RWPE1 (cell line): ENCODE results near the gene LAMA4.

Experiments used
- CTCF ChIA-PET: fragments of 350-600 bp; sonication (Branson Sonifier 250); formaldehyde crosslinking; extraction: SDS; loops from one replicate; lab custom pipeline; 2021; lab: Yijun Ruan, JAX
- POLR2A ChIA-PET: fragments of 400-600 bp; formaldehyde crosslinking; extraction: SDS; loops from one replicate; lab custom pipeline; 2020; ENCODE audit warnings: antibody characterized with exemption; ENCODE audit not compliant: low non-redundant PET; lab: Yijun Ruan, JAX
- DNase-seq: peaks from one replicate; pipeline ENCODE4 v3.0.0; 2012; ENCODE audit warnings: low spot score
- H3K27ac ChIP-seq: fragments of 450-650 bp; 2 replicates; pipeline ENCODE4 v1.5.1; 2017
- TF ChIP-seq, protein P1 (sequence below): fragments of 450-650 bp; conservative IDR thresholded peaks from 2 replicates; pipeline ENCODE4 v1.5.1; 2017; ENCODE audit warnings: low read depth, mild to moderate bottlenecking

The LAMA4 gene

GRCh38 chr6:112066606-112067005 is 187.8 kb downstream of the LAMA4 start:
- TF ChIP-seq, protein P1, sequence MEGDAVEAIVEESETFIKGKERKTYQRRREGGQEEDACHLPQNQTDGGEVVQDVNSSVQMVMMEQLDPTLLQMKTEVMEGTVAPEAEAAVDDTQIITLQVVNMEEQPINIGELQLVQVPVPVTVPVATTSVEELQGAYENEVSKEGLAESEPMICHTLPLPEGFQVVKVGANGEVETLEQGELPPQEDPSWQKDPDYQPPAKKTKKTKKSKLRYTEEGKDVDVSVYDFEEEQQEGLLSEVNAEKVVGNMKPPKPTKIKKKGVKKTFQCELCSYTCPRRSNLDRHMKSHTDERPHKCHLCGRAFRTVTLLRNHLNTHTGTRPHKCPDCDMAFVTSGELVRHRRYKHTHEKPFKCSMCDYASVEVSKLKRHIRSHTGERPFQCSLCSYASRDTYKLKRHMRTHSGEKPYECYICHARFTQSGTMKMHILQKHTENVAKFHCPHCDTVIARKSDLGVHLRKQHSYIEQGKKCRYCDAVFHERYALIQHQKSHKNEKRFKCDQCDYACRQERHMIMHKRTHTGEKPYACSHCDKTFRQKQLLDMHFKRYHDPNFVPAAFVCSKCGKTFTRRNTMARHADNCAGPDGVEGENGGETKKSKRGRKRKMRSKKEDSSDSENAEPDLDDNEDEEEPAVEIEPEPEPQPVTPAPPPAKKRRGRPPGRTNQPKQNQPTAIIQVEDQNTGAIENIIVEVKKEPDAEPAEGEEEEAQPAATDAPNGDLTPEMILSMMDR, result no peak
- ChIA-PET POLR2A (no interaction called here), CTCF (no interaction called here)
- DNase-seq, result no peak
- H3K27ac ChIP-seq, result no peak overlapping the region

- CTCF ChIA-PET, result interaction anchor here (0.5 to 0.7 kb wide), 2 partner anchors 407 to 465 kb away, joined by 3 to 4 read pairs; no protein-coding TSS in a partner anchor
- POLR2A ChIA-PET, result no interaction called here
- no peak overlapping the region for H3K27ac ChIP-seq
- DNase-seq, result no peak
- TF ChIP-seq, protein P1, result no peak
These were observed 188.9 kb downstream of the LAMA4 start for GRCh38 chr6:112065426-112065986.

DNA sequence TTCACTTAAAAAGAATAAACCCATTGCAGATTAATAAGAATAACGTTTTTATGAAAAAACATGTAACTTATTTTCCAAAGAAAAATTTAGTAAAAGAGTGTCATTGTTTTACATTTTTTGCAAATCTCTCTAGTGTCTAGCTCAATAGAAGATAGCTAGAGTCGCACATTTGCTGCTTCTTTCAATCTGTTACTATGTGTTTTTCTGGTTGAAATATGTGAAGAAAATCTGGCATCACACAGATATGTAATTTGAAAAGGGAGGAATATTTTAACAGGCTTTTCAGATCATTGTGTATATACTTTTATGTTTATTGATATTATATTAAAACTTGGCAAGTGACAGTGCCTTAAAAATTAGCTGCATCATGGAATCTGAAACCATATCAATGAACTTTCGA is 191.4 kb downstream of the LAMA4 start:
- no peak for DNase-seq
- POLR2A ChIA-PET, result no interaction called here
- CTCF ChIA-PET, result no interaction called here
- TF ChIP-seq, protein P1, result no peak
- H3K27ac ChIP-seq, result no peak overlapping the region

DNA sequence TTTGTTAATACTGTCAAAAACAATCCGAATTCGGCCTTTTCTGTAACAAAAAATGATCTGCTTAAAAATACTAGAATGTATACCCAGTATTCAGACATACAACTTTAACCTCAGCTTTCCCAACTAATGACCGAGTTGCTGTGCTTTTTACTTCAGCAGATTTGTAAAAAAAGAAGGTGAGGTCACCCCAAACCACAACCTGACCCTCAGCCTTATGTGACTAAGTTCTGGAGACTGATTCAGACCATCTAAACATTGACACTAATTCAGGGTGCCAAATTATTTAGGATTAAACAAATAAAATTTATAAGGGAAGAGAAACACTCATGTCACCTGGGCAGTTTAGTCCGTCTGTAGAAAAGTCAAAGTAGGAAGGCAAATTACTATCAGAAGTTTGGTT is 192.8 kb downstream of the LAMA4 start:
- POLR2A ChIA-PET, result no interaction called here
- CTCF ChIA-PET, result no interaction called here
- no peak overlapping the region for H3K27ac ChIP-seq
- DNase-seq, result no peak
- TF ChIP-seq, protein P1, result no peak
